Brain microvascular endothelial cell (primary cell): ENCODE data around the gene ZBTB16.

ENCODE experiments used
- DNase-seq: peaks from one replicate; pipeline ENCODE4 v3.0.0-alpha.2; 2020
- H3K27ac ChIP-seq: fragments of 250-450 bp; sonication (Bioruptor Pico); 2 replicates; pipeline ENCODE4 v1.5.1; 2020; ENCODE audit warnings: mild to moderate bottlenecking, moderate library complexity
- H3K27me3 ChIP-seq: fragments of 250-450 bp; sonication (Bioruptor Pico); replicated peaks from 2 replicates; pipeline ENCODE4 v1.5.1; 2020; ENCODE audit warnings: mild to moderate bottlenecking
- H3K36me3 ChIP-seq: fragments of 250-450 bp; sonication (Bioruptor Pico); replicated peaks from 2 replicates; pipeline ENCODE4 v1.5.1; 2020; ENCODE audit warnings: mild to moderate bottlenecking
- H3K4me3 ChIP-seq: 2 replicates; pipeline ENCODE4 v1.5.1; 2011; ENCODE audit warnings: low read depth, mild to moderate bottlenecking, control low read depth, low read length, moderate library complexity
- CTCF ChIP-seq: IDR thresholded peaks from 2 replicates; pipeline ENCODE4 v1.5.1; 2011; ENCODE audit warnings: low read depth, mild to moderate bottlenecking, moderate library complexity, low read length, control low read depth, inconsistent platforms; ENCODE audit errors: missing control alignments
- in situ Hi-C: cut with HindIII; loops from 2 replicates; pipeline ENCODE4 v1.10.0; 2017; ENCODE audit warnings: low sequenced_read_pairs, low pct_ligation_motif_present

ZBTB16 gene

GRCh38 chr11:114145166-114145775, 85.8 kb downstream of the ZBTB16 start:
- Histone ChIP-seq H3K4me3 (no peak overlapping the region), H3K27ac (no peak overlapping the region), H3K27me3 (no peaks in the 10 kb centered on the region), H3K36me3 (no peaks in the 10 kb centered on the region)
- no peak for DNase-seq
- in situ Hi-C loops, result no loop called here
- no peak for TF ChIP-seq CTCF

GRCh38 chr11:114147375-114148012, 88.0 kb downstream of the ZBTB16 start:
- no peak overlapping the region for H3K4me3 ChIP-seq
- no peak for DNase-seq
- in situ Hi-C loops, result no loop called here
- no peak overlapping the region for H3K27ac ChIP-seq
- H3K36me3 ChIP-seq, result no peaks in the 10 kb centered on the region
- peaks cover 2% of the 10 kb centered on the region for H3K27me3 ChIP-seq
- no peak for TF ChIP-seq CTCF

GRCh38 chr11:114148013-114148382, 88.5 kb downstream of the ZBTB16 start:
- DNase-seq, result no peak
- no peaks in the 10 kb centered on the region for H3K36me3 ChIP-seq
- TF ChIP-seq CTCF, result no peak
- peaks cover 2% of the 10 kb centered on the region for H3K27me3 ChIP-seq
- in situ Hi-C loops, result no loop called here
- H3K4me3 ChIP-seq, result no peak overlapping the region
- no peak overlapping the region for H3K27ac ChIP-seq

- no peak for TF ChIP-seq CTCF
- Histone ChIP-seq H3K4me3 (no peak overlapping the region), H3K27me3 (peaks cover 4% of the 10 kb centered on the region), H3K36me3 (no peaks in the 10 kb centered on the region), H3K27ac (no peak overlapping the region)
- in situ Hi-C loops, result no loop called here
- no peak for DNase-seq
Observed at GRCh38 chr11:114149689-114150407, 90.3 kb downstream of the ZBTB16 start.

- DNase-seq, result no peak
- H3K27me3 ChIP-seq, result peaks cover 4% of the 10 kb centered on the region
- H3K27ac ChIP-seq, result no peak overlapping the region
- H3K4me3 ChIP-seq, result no peak overlapping the region
- no peak for TF ChIP-seq CTCF
- in situ Hi-C loops, result no loop called here
- H3K36me3 ChIP-seq, result no peaks in the 10 kb centered on the region
Observed at GRCh38 chr11:114150671-114151070, 91.2 kb downstream of the ZBTB16 start.
